Loucy (cell line): ENCODE measurements around the gene CSAD.

Experiments used
- H2AFZ ChIP-seq: fragments of 200-600 bp; sonication (generic); 2 replicates; pipeline ENCODE4 v1.6.0; 2016; ENCODE audit warnings: antibody characterized with exemption, mild to moderate bottlenecking, low read length, moderate library complexity
- H3F3A ChIP-seq: fragments of 200-600 bp; 2 replicates; pipeline ENCODE4 v1.6.0; 2016; ENCODE audit warnings: antibody characterized with exemption, low read depth, mild to moderate bottlenecking
- H3K27me3 ChIP-seq: fragments of 200-600 bp; sonication (generic); 2 replicates; pipeline ENCODE4 v1.6.1; 2014; ENCODE audit warnings: low read length, mild to moderate bottlenecking; ENCODE audit not compliant: insufficient read depth, poor library complexity, severe bottlenecking
- H3K36me3 ChIP-seq: fragments of 200-600 bp; sonication (generic); 2 replicates; pipeline ENCODE4 v1.6.1; 2016; ENCODE audit warnings: low read length; ENCODE audit not compliant: insufficient read depth
- H3K4me1 ChIP-seq: fragments of 200-600 bp; sonication (generic); 2 replicates; pipeline ENCODE4 v1.5.1; 2014; ENCODE audit warnings: low read length, mild to moderate bottlenecking; ENCODE audit not compliant: insufficient read depth, poor library complexity, severe bottlenecking
- H3K4me2 ChIP-seq: fragments of 200-600 bp; sonication (generic); 2 replicates; pipeline ENCODE4 v1.6.0; 2014; ENCODE audit warnings: antibody characterized with exemption, low read length, low read depth, mild to moderate bottlenecking; ENCODE audit not compliant: poor library complexity, severe bottlenecking
- H3K4me3 ChIP-seq: fragments of 200-600 bp; sonication (generic); 2 replicates; pipeline ENCODE4 v1.5.1; 2014; ENCODE audit warnings: low read length, mild to moderate bottlenecking, mixed read lengths; ENCODE audit not compliant: poor library complexity, severe bottlenecking
- H3K79me2 ChIP-seq: fragments of 200-600 bp; sonication (generic); 2 replicates; pipeline ENCODE4 v1.6.1; 2014; ENCODE audit warnings: low read length; ENCODE audit not compliant: insufficient read depth
- H3K9ac ChIP-seq: fragments of 200-600 bp; sonication (generic); 2 replicates; pipeline ENCODE4 v1.6.0; 2014; ENCODE audit warnings: mild to moderate bottlenecking, low read depth, low read length, moderate library complexity; ENCODE audit not compliant: poor library complexity, severe bottlenecking
- H3K9me2 ChIP-seq: fragments of 200-600 bp; sonication (generic); replicated peaks from 2 replicates; pipeline ENCODE4 v1.6.1; 2016; ENCODE audit warnings: low read depth, low read length, mixed read lengths
- H3K9me3 ChIP-seq: fragments of 200-600 bp; sonication (generic); 2 replicates; pipeline ENCODE4 v1.6.1; 2014; ENCODE audit warnings: mild to moderate bottlenecking, antibody characterized with exemption, low read length, low read depth; ENCODE audit not compliant: insufficient read depth
- H4K20me1 ChIP-seq: fragments of 200-600 bp; sonication (generic); 2 replicates; pipeline ENCODE4 v1.6.0; 2014; ENCODE audit warnings: antibody characterized with exemption, low read length, mild to moderate bottlenecking; ENCODE audit not compliant: insufficient read depth, poor library complexity, severe bottlenecking
- EZH2phosphoT487 ChIP-seq: fragments of 200-600 bp; IDR thresholded peaks from 2 replicates; pipeline ENCODE4 v1.6.1; 2018; ENCODE audit warnings: antibody characterized with exemption, mild to moderate bottlenecking, moderate library complexity, borderline replicate concordance
- TF ChIP-seq, protein P1 (sequence below): fragments of 200-600 bp; sonication (generic); conservative IDR thresholded peaks from 2 replicates; pipeline ENCODE4 v1.5.1; 2014; ENCODE audit warnings: mild to moderate bottlenecking, antibody characterized with exemption, low read length

The CSAD gene

DNA sequence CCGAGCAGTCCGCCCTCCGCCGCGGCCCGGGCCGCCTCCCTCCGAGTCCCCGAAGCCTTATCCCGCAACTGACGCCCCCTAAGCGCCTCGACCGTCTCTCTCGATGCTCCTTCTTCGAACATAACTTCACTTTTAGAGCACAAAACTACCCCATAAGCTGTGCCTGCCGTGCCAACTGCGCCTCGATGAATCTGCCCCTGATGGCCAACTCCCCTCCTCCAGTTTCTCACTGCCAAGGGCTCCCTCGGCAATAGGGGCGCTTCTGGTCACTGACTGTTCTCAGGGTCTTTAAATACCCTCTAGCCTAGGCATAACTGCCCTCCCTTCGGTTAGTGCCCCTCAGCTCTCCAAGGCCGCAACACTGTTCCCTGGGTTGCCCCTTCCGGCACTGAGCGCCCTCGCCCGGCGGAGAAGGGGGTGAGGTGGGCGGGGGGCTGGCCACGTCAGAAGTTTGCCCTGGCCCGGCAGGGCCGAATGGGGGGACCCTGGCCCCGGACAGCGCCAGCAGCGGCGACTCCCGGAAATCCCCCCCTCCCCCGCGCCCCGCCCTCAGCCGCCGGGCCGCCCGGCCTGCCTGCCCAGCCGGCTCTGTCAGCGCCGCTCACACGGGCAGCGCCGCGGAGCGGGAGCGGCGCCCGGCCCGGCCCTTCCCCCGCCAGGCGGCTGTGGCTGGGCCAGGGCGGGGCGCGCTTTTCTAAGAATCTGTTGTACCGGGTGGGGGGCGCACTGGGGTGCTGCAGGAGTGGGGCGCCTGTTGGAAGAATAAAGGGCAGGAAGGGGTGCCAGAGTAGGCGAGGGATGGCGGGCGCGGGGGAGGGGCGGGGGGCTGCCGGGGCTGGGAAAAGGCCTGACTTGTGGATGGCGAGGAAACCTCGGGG is 40.7 kb upstream of the CSAD start:
- TF ChIP-seq, protein P1, sequence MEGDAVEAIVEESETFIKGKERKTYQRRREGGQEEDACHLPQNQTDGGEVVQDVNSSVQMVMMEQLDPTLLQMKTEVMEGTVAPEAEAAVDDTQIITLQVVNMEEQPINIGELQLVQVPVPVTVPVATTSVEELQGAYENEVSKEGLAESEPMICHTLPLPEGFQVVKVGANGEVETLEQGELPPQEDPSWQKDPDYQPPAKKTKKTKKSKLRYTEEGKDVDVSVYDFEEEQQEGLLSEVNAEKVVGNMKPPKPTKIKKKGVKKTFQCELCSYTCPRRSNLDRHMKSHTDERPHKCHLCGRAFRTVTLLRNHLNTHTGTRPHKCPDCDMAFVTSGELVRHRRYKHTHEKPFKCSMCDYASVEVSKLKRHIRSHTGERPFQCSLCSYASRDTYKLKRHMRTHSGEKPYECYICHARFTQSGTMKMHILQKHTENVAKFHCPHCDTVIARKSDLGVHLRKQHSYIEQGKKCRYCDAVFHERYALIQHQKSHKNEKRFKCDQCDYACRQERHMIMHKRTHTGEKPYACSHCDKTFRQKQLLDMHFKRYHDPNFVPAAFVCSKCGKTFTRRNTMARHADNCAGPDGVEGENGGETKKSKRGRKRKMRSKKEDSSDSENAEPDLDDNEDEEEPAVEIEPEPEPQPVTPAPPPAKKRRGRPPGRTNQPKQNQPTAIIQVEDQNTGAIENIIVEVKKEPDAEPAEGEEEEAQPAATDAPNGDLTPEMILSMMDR: peak; percentile 54
- TF ChIP-seq EZH2phosphoT487: no peak
- H3K36me3 ChIP-seq: no peaks in the 10 kb centered on the region
- H3K4me2 ChIP-seq: peak overlapping the region; percentile 94
- peaks cover 15% of the 10 kb centered on the region for H3F3A ChIP-seq
- no peaks in the 10 kb centered on the region for H3K9me2 ChIP-seq
- H3K9ac ChIP-seq: peak overlapping the region; percentile 89
- H3K9me3 ChIP-seq: no peaks in the 10 kb centered on the region
- no peaks in the 10 kb centered on the region for H4K20me1 ChIP-seq
- peaks cover 51% of the 10 kb centered on the region for H3K4me1 ChIP-seq
- peak overlapping the region; percentile 87 for H3K4me3 ChIP-seq
- H3K79me2 ChIP-seq: no peaks in the 10 kb centered on the region
- peak overlapping the region; percentile 100 for H2AFZ ChIP-seq
- no peaks in the 10 kb centered on the region for H3K27me3 ChIP-seq

DNA sequence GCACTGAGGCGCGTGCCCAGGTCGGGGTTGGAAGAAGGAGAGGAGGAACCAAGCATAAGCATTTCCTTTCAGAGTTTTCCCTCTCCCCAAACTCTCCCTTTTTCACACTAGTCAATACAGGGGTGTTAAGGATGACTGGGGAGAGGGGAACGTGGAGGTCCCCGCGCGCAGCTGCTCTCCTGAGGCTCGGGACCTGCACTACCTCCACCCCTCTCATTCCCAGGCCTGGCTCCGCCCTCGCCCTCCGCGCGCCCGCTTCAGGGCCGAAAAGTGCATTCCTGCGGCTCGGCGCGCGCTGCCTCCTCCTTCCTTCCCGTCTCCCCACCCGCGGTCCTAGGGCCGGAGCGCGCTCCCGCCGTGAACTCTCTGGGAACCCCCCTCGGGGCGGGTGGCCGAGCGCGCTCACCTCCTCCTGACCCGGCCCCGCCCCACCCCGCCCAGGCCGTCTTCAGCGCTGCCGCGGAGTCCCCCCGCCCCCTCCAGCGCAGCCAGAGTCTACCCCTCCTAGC is 40.0 kb upstream of the CSAD start:
- H3K4me2 ChIP-seq: peak overlapping the region; percentile 94
- H4K20me1 ChIP-seq: no peaks in the 10 kb centered on the region
- no peaks in the 10 kb centered on the region for H3K9me2 ChIP-seq
- peak overlapping the region; percentile 100 for H2AFZ ChIP-seq
- peak overlapping the region; percentile 87 for H3K4me3 ChIP-seq
- no peaks in the 10 kb centered on the region for H3K36me3 ChIP-seq
- H3F3A ChIP-seq: peaks cover 15% of the 10 kb centered on the region
- H3K79me2 ChIP-seq: no peaks in the 10 kb centered on the region
- H3K9me3 ChIP-seq: no peaks in the 10 kb centered on the region
- H3K4me1 ChIP-seq: peaks cover 53% of the 10 kb centered on the region
- TF ChIP-seq, protein P1: no peak
- no peak for TF ChIP-seq EZH2phosphoT487
- peak overlapping the region; percentile 89 for H3K9ac ChIP-seq
- no peaks in the 10 kb centered on the region for H3K27me3 ChIP-seq

DNA sequence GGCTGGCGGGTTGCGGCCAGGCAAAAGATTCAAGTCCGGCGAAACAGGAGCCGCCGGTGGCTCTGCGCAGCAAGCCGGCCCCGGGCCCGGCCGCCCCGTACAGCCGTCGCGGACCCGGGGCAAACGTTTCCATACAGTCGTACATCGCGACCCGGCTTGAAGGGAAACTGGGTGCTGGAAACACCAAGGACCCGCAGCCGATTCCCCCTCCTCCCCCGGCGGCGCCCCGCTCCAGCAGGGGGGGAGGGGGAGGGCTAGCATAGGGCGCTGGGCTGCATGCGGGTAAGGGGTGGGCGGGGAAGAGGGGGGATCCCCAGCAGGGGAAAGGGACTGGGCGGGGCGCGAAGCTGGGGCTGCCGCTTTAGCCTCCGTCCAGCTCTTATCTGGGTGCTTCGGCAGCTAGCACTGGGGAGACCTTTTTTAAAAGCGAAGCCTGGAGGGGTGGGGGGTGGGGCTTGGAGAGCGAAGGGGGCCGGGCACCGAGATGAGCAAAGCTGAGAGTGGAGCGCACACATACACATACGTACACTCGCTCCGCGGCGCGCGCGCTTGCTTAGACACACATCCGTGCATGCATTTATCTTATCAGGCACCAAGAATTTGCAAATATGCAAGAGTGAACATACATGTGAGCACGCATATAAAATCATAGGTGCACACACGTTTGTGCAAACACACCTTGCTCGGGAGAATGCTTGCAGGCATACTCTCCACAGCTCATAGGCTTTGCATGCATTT is 39.4 kb upstream of the CSAD start:
- Histone ChIP-seq H3K36me3 (no peaks in the 10 kb centered on the region), H3K4me2 (peak overlapping the region; percentile 94), H3K9me3 (no peaks in the 10 kb centered on the region), H3K4me1 (peaks cover 53% of the 10 kb centered on the region), H2AFZ (peak overlapping the region; percentile 89), H3K4me3 (peak overlapping the region; percentile 87), H4K20me1 (no peaks in the 10 kb centered on the region), H3F3A (peaks cover 15% of the 10 kb centered on the region), H3K27me3 (no peaks in the 10 kb centered on the region), H3K79me2 (no peaks in the 10 kb centered on the region), H3K9ac (peak overlapping the region; percentile 60), H3K9me2 (no peaks in the 10 kb centered on the region)
- TF ChIP-seq EZH2phosphoT487: no peak
- TF ChIP-seq, protein P1: no peak
